ENCODE measurements around the gene RFX6. TPM values are rescaled to one million over a fixed set of nuclear protein-coding genes. Genes with fewer than 3 reads are reported as not detected.

RFX6 gene
- total RNA-seq, 2 experiments from 2014 or later: not detected

GRCh38 chr6:116933485-116933884 is 56.4 kb downstream of the RFX6 start:
- intact Hi-C loops (cut with DNase I, micrococcal nuclease): no loop called here
- Histone ChIP-seq H3K36me3 (ENCODE audit: insufficient read depth, low read length) (no peaks in the 10 kb centered on the region), H3K9me3 (ENCODE audit: control insufficient read depth in 1 of 2, insufficient read depth in 1 of 2, low read length in 2 of 2) (no peaks in the 10 kb centered on the region), H3K27me3 (ENCODE audit: control insufficient read depth in 1 of 2, insufficient read depth in 2 of 2, low read length in 2 of 2) (no peaks in the 10 kb centered on the region), H3K4me1 (ENCODE audit: insufficient read depth, low read length) (no peaks in the 10 kb centered on the region), H3K4me3 (ENCODE audit: low read length) (no peak overlapping the region), H3K27ac (ENCODE audit: low read depth in 1 of 2, low read length in 2 of 2) (no peak overlapping the region)
- ChIA-PET POLR2A (no interaction called here), CTCF (no interaction called here)
- Mint-ChIP-seq H3K4me3 (no peak overlapping the region), H3K36me3 (ENCODE audit: low read depth) (no peaks in the 10 kb centered on the region), H3K27ac (no peak overlapping the region), H3K27me3 (no peaks in the 10 kb centered on the region), H3K9me3 (no peaks in the 10 kb centered on the region), H3K4me1 (ENCODE audit: low read depth) (no peaks in the 10 kb centered on the region)
- no peak for DNase-seq
- TF ChIP-seq CTCF (IDR thresholded peaks at IDR 0.05): no peak
- no peak for ATAC-seq (ENCODE audit: poor library complexity)

- Mint-ChIP-seq H3K27me3 (peaks cover 5% of the 10 kb centered on the region), H3K4me1 (ENCODE audit: low read depth) (no peaks in the 10 kb centered on the region), H3K4me3 (no peak overlapping the region), H3K36me3 (ENCODE audit: low read depth) (no peaks in the 10 kb centered on the region), H3K9me3 (no peaks in the 10 kb centered on the region), H3K27ac (no peak overlapping the region)
- H3K4me3 ChIP-seq (ENCODE audit: low read length): no peak overlapping the region
- no peak for ATAC-seq (ENCODE audit: poor library complexity)
- no peak for DNase-seq
- no peaks in the 10 kb centered on the region for H3K27me3 ChIP-seq (ENCODE audit: control insufficient read depth in 1 of 2, insufficient read depth in 2 of 2, low read length in 2 of 2)
- no peak for TF ChIP-seq CTCF (IDR thresholded peaks at IDR 0.05)
- ChIA-PET CTCF (no interaction called here), POLR2A (no interaction called here)
- intact Hi-C loops (cut with DNase I, micrococcal nuclease): no loop called here
- H3K9me3 ChIP-seq (ENCODE audit: control insufficient read depth in 1 of 2, insufficient read depth in 1 of 2, low read length in 2 of 2): no peaks in the 10 kb centered on the region
- no peaks in the 10 kb centered on the region for H3K36me3 ChIP-seq (ENCODE audit: insufficient read depth, low read length)
- no peak overlapping the region for H3K27ac ChIP-seq (ENCODE audit: low read depth in 1 of 2, low read length in 2 of 2)
- no peaks in the 10 kb centered on the region for H3K4me1 ChIP-seq (ENCODE audit: insufficient read depth, low read length)
Observed at GRCh38 chr6:116938305-116938704, 61.3 kb downstream of the RFX6 start.

GRCh38 chr6:116941727-116942126 is 64.7 kb downstream of the RFX6 start:
- no peaks in the 10 kb centered on the region for H3K4me1 Mint-ChIP-seq (ENCODE audit: low read depth)
- Histone ChIP-seq H3K27me3 (ENCODE audit: control insufficient read depth in 1 of 2, insufficient read depth in 2 of 2, low read length in 2 of 2) (no peaks in the 10 kb centered on the region), H3K9me3 (ENCODE audit: control insufficient read depth in 1 of 2, insufficient read depth in 1 of 2, low read length in 2 of 2) (no peaks in the 10 kb centered on the region), H3K4me1 (ENCODE audit: insufficient read depth, low read length) (no peaks in the 10 kb centered on the region), H3K4me3 (ENCODE audit: low read length) (no peak overlapping the region), H3K36me3 (ENCODE audit: insufficient read depth, low read length) (no peaks in the 10 kb centered on the region), H3K27ac (ENCODE audit: low read depth in 1 of 2, low read length in 2 of 2) (no peak overlapping the region)
- intact Hi-C loops (cut with DNase I, micrococcal nuclease): no loop called here
- H3K9me3 Mint-ChIP-seq: peaks cover 2% of the 10 kb centered on the region
- peaks cover 10% of the 10 kb centered on the region for H3K27me3 Mint-ChIP-seq
- no peak for ATAC-seq (ENCODE audit: poor library complexity)
- H3K27ac Mint-ChIP-seq: no peak overlapping the region
- TF ChIP-seq CTCF (IDR thresholded peaks at IDR 0.05): no peak
- H3K36me3 Mint-ChIP-seq (ENCODE audit: low read depth): no peaks in the 10 kb centered on the region
- POLR2A ChIA-PET: no interaction called here
- H3K4me3 Mint-ChIP-seq: no peak overlapping the region
- CTCF ChIA-PET: no interaction called here
- no peak for DNase-seq
